GM18505 (cell line): ENCODE measurements around the gene XIAP.
"Not testable (repeated sequence)": the region's sequence is repeated elsewhere in the genome, so short reads cannot be mapped to it uniquely, and the experiment has no call there.

Experiments
- ATAC-seq: cut with Tn5 transposase; IDR thresholded peaks from one replicate; pipeline ENCODE4 v1.9.1; 2021; ENCODE audit not compliant: unreplicated experiment
- POLR2A ChIP-seq: IDR thresholded peaks from 4 replicates; pipeline ENCODE4 v1.6.1; 2011; ENCODE audit warnings: borderline replicate concordance; ENCODE audit not compliant: insufficient read depth, insufficient read length; ENCODE audit errors: extremely low read depth

The XIAP gene

GRCh38 chrX:123859846-123860838, at the start of gene XIAP:
Gene XIAP (plus strand): TSS chrX:123860053. CDS start chrX:123885663, 25,610 bp downstream.
- ATAC-seq: peak; percentile 71
- TF ChIP-seq POLR2A: peak; percentile 67

- no peak for TF ChIP-seq POLR2A
- ATAC-seq: no peak
Measured at GRCh38 chrX:123814343-123814742, 45.5 kb upstream of the XIAP start.

- not testable (repeated sequence) for ATAC-seq
Measured at GRCh38 chrX:123814934-123815394, 44.9 kb upstream of the XIAP start.

GRCh38 chrX:123817288-123817894, 42.5 kb upstream of the XIAP start:
- TF ChIP-seq POLR2A: no peak
- ATAC-seq: no peak

GRCh38 chrX:123818243-123818642, 41.6 kb upstream of the XIAP start:
- no peak for TF ChIP-seq POLR2A
- ATAC-seq: no peak

GRCh38 chrX:123822965-123823364, 36.9 kb upstream of the XIAP start:
- no peak for ATAC-seq
- TF ChIP-seq POLR2A: no peak

- ATAC-seq: peak; percentile 91
- TF ChIP-seq POLR2A: no peak
Measured at GRCh38 chrX:123830309-123830708, 29.5 kb upstream of the XIAP start.

- ATAC-seq: peak; percentile 71
- TF ChIP-seq POLR2A: no peak
Measured at GRCh38 chrX:123833387-123833786, 26.5 kb upstream of the XIAP start.

- ATAC-seq: no peak
- no peak for TF ChIP-seq POLR2A
Measured at GRCh38 chrX:123834116-123834515, 25.7 kb upstream of the XIAP start.

GRCh38 chrX:123835661-123836371, 24.0 kb upstream of the XIAP start:
- TF ChIP-seq POLR2A: no peak
- ATAC-seq: no peak

GRCh38 chrX:123845129-123845528, 14.7 kb upstream of the XIAP start:
- ATAC-seq: not testable (repeated sequence)

- ATAC-seq: no peak
- no peak for TF ChIP-seq POLR2A
Measured at GRCh38 chrX:123846577-123847038, 13.2 kb upstream of the XIAP start.

GRCh38 chrX:123847056-123847455, 12.8 kb upstream of the XIAP start:
- no peak for ATAC-seq

More at GRCh38 chrX:123847056-123847455, 12.8 kb upstream of the XIAP start:
- no peak for TF ChIP-seq POLR2A
